Endodermal cell (in vitro differentiated cells): ENCODE measurements around the gene SLC22A31. TPM values are rescaled to one million over a fixed set of nuclear protein-coding genes. Genes with fewer than 3 reads are reported as not detected.

Source experiments
- DNase-seq: peaks from one replicate; pipeline ENCODE4 v3.0.0-alpha.2; 2017
- H3K27ac ChIP-seq: 2 replicates; pipeline ENCODE4 v1.5.1; 2013; ENCODE audit warnings: mild to moderate bottlenecking, low read depth, low read length, moderate library complexity
- H3K27me3 ChIP-seq: 2 replicates; pipeline ENCODE4 v1.6.1; 2013; ENCODE audit warnings: mild to moderate bottlenecking, low read length, moderate library complexity; ENCODE audit not compliant: insufficient read depth, control insufficient read depth, poor library complexity, severe bottlenecking
- H3K36me3 ChIP-seq: 2 replicates; pipeline ENCODE4 v1.7.0; 2013; ENCODE audit warnings: mild to moderate bottlenecking, low read length, moderate library complexity; ENCODE audit not compliant: control insufficient read depth, insufficient read depth
- H3K4me1 ChIP-seq: one replicate; pipeline ENCODE4 v1.7.0; 2013; ENCODE audit warnings: low read length; ENCODE audit not compliant: control insufficient read depth, insufficient read depth
- H3K4me3 ChIP-seq: 2 replicates; pipeline ENCODE4 v1.5.1; 2013; ENCODE audit warnings: mild to moderate bottlenecking, low read length, moderate library complexity
- H3K9ac ChIP-seq: 2 replicates; pipeline ENCODE4 v1.6.1; 2013; ENCODE audit warnings: mild to moderate bottlenecking, low read length, moderate library complexity; ENCODE audit not compliant: poor library complexity, severe bottlenecking; ENCODE audit errors: extremely low read depth
- H3K9me3 ChIP-seq: 2 replicates; pipeline ENCODE4 v1.6.1; 2013; ENCODE audit warnings: mild to moderate bottlenecking, low read length, moderate library complexity; ENCODE audit not compliant: control insufficient read depth
- H3K27ac Mint-ChIP-seq: 2 replicates; pipeline ENCODE4 v1.8.0; 2020; ENCODE audit warnings: mixed read lengths
- H3K27me3 Mint-ChIP-seq: 2 replicates; pipeline ENCODE4 v1.8.0; 2021; ENCODE audit warnings: mild to moderate bottlenecking, mixed read lengths; ENCODE audit not compliant: insufficient read depth
- H3K36me3 Mint-ChIP-seq: 2 replicates; pipeline ENCODE4 v1.8.0; 2020; ENCODE audit warnings: low read depth, mixed read lengths
- H3K4me1 Mint-ChIP-seq: 2 replicates; pipeline ENCODE4 v1.8.0; 2020; ENCODE audit warnings: mixed read lengths
- H3K4me3 Mint-ChIP-seq: 2 replicates; pipeline ENCODE4 v1.8.0; 2020; ENCODE audit warnings: mild to moderate bottlenecking, moderate library complexity, mixed read lengths
- H3K9me3 Mint-ChIP-seq: 2 replicates; pipeline ENCODE4 v1.8.0; 2020; ENCODE audit warnings: mild to moderate bottlenecking, mixed read lengths
- CTCF ChIP-seq: fragments of 200-600 bp; sonication (generic); conservative IDR thresholded peaks from 2 replicates; pipeline ENCODE4 v1.5.0; 2021; ENCODE audit warnings: antibody characterized with exemption, mild to moderate bottlenecking
- WGBS, 2 experiments: methylation state at CpG; one replicate each; pipeline versions ENCODE4 v1.1.5 to v1.1.7; 2013; ENCODE audit warnings: missing lambda C conversion rate in 2 of 2, mixed read lengths in 1 of 2; ENCODE audit not compliant: insufficient coverage in 1 of 2, insufficient read length in 1 of 2; 5-methylcytosine and 5-hydroxymethylcytosine counted together
- total RNA-seq, 2 donors: library from RNA; stranded (reverse); fragmentation: NEBNext Ultra II Directional in 1 of 2; extraction: Animal tissue kit (Norgen Biotek cat#: 25700) in 1 of 2; gene quantifications; 2 replicates in 1 of 2; 3 replicates in 1 of 2; pipeline ENCODE4 v1.2.1, GENCODE V29; 2021

SLC22A31 gene
- total RNA-seq, 2 donors from 2014 or later: 9.7 to 33.9 TPM

GRCh38 chr16:89210165-89210903, 10.0 kb upstream of the SLC22A31 start:
- no peak overlapping the region for H3K4me3 Mint-ChIP-seq
- Histone ChIP-seq H3K27ac (no peak overlapping the region), H3K36me3 (no peaks in the 10 kb centered on the region), H3K9me3 (no peaks in the 10 kb centered on the region), H3K4me1 (no peaks in the 10 kb centered on the region), H3K27me3 (peaks cover 9% of the 10 kb centered on the region), H3K4me3 (no peak overlapping the region), H3K9ac (no peak overlapping the region)
- H3K9me3 Mint-ChIP-seq: no peaks in the 10 kb centered on the region
- no peak for TF ChIP-seq CTCF
- H3K27ac Mint-ChIP-seq: no peak overlapping the region
- peaks cover 13% of the 10 kb centered on the region for H3K27me3 Mint-ChIP-seq
- WGBS, 2 experiments: 80 to 81% methylated on average over 7 to 11 of the region's 11 CpGs
- H3K36me3 Mint-ChIP-seq: no peaks in the 10 kb centered on the region
- no peaks in the 10 kb centered on the region for H3K4me1 Mint-ChIP-seq
- DNase-seq: no peak

- Histone ChIP-seq H3K27ac (no peak overlapping the region), H3K4me1 (no peaks in the 10 kb centered on the region), H3K4me3 (no peak overlapping the region), H3K36me3 (no peaks in the 10 kb centered on the region), H3K9ac (no peak overlapping the region), H3K9me3 (no peaks in the 10 kb centered on the region), H3K27me3 (peaks cover 14% of the 10 kb centered on the region)
- 58 to 70% methylated on average over 8 to 15 of the region's 15 CpGs for whole genome bisulfite sequencing, 2 experiments
- H3K36me3 Mint-ChIP-seq: no peaks in the 10 kb centered on the region
- H3K4me1 Mint-ChIP-seq: no peaks in the 10 kb centered on the region
- no peak for TF ChIP-seq CTCF
- H3K9me3 Mint-ChIP-seq: no peaks in the 10 kb centered on the region
- H3K27me3 Mint-ChIP-seq: peaks cover 18% of the 10 kb centered on the region
- no peak overlapping the region for H3K27ac Mint-ChIP-seq
- H3K4me3 Mint-ChIP-seq: no peak overlapping the region
- no peak for DNase-seq
These were observed 9.2 kb upstream of the SLC22A31 start for GRCh38 chr16:89209522-89210044.

- no peaks in the 10 kb centered on the region for H3K9me3 ChIP-seq
- peaks cover 30% of the 10 kb centered on the region for H3K27me3 ChIP-seq
- no peak overlapping the region for H3K4me3 Mint-ChIP-seq
- peaks cover 2% of the 10 kb centered on the region for H3K9me3 Mint-ChIP-seq
- no peak overlapping the region for H3K27ac Mint-ChIP-seq
- H3K9ac ChIP-seq: no peak overlapping the region
- H3K4me1 ChIP-seq: no peaks in the 10 kb centered on the region
- peaks cover 34% of the 10 kb centered on the region for H3K27me3 Mint-ChIP-seq
- TF ChIP-seq CTCF: no peak
- H3K27ac ChIP-seq: no peak overlapping the region
- no peaks in the 10 kb centered on the region for H3K36me3 Mint-ChIP-seq
- 95% methylated on average over 4 of the region's 4 CpGs; no CpG with 5 or more reads in 1 of the 2 experiments for WGBS, 2 experiments
- no peaks in the 10 kb centered on the region for H3K36me3 ChIP-seq
- no peak overlapping the region for H3K4me3 ChIP-seq
- no peak for DNase-seq
- no peaks in the 10 kb centered on the region for H3K4me1 Mint-ChIP-seq
These were observed 7.7 kb upstream of the SLC22A31 start for GRCh38 chr16:89207993-89208392.
